GM18867 (cell line): ENCODE measurements around the gene MGAT1.
"Not testable (repeated sequence)": the region's sequence is repeated elsewhere in the genome, so short reads cannot be mapped to it uniquely, and the experiment has no call there.

Experiments
- ATAC-seq: cut with Tn5 transposase; IDR thresholded peaks from one replicate; pipeline ENCODE4 v1.9.1; 2021; ENCODE audit warnings: mild to moderate bottlenecking, moderate library complexity; ENCODE audit not compliant: unreplicated experiment

MGAT1 gene

DNA sequence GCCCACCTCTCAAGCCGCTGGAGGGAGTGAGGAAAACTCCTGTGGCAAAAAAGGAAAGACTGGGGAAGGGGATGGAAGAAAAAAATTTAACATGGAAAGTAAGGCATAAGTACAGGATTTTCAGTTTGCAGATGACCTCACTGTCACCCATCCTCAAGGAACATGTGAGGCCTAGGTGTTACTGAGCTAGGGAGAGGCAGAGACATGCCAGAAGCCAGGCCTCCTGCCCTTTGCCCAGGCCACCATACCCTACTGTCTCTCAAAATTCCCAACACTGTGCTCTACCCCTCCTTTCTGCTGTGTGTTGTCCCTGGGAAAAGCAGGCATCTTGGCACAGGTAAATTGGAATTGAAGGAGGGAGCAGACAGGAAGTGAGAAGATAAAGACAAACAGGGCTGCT is 4.4 kb upstream of the MGAT1 start:
- ATAC-seq: no peak

DNA sequence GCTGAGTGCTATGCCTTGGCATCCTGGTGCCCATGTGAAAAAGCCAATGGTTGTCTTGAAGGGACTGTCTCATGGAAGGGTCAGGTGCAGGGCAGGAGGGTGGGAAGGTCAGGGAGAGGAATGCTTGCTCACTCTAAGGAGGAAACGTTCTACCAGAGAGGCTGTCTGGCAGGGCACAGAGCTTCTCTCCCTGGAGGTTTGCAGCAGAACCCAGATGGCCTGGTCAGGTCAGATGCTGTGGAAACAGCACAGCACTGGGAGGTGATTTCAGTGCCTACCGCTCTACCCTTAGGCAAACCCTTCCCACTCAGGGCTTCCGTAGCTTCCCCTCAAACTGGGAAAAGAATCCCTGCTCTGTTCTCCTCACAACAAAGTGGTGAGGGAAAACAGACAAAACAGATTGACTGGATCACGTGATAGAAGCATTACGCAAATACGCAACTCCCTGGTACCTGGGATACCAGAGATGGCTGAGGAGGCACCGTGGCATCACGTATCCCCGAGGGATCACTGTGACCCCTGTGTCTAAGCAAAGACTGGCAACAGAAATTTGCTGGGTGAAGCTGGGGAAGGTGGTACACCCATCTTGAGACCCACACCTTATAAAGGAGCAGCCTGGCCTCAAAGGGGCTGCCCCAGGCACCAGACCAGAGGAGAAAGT is 3.9 kb upstream of the MGAT1 start:
- ATAC-seq: no peak

DNA sequence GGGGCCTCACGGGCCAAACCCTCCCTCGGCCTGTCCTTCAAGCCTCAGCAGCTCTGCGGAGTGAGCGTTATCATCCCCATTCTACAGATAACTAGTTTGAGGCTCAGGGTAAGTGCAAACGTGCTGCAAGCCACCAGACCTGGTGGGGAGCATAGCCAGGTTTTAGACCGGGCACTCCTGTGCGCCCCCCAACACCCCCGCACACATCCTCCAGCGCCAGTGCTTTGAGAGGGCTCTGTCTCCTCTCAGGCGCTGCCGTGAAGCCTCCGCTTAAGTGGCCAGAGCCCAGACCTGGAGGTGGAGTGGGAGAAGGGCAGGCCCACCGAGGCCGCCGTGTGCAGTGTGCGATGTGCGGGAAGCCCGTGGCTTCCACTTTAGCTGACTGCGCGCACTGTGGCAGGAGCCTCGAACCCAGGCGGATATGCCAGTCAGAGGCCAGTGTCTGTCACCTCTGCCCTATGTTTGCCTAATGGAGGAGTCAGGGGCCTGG is 1.6 kb upstream of the MGAT1 start:
- no peak for ATAC-seq

DNA sequence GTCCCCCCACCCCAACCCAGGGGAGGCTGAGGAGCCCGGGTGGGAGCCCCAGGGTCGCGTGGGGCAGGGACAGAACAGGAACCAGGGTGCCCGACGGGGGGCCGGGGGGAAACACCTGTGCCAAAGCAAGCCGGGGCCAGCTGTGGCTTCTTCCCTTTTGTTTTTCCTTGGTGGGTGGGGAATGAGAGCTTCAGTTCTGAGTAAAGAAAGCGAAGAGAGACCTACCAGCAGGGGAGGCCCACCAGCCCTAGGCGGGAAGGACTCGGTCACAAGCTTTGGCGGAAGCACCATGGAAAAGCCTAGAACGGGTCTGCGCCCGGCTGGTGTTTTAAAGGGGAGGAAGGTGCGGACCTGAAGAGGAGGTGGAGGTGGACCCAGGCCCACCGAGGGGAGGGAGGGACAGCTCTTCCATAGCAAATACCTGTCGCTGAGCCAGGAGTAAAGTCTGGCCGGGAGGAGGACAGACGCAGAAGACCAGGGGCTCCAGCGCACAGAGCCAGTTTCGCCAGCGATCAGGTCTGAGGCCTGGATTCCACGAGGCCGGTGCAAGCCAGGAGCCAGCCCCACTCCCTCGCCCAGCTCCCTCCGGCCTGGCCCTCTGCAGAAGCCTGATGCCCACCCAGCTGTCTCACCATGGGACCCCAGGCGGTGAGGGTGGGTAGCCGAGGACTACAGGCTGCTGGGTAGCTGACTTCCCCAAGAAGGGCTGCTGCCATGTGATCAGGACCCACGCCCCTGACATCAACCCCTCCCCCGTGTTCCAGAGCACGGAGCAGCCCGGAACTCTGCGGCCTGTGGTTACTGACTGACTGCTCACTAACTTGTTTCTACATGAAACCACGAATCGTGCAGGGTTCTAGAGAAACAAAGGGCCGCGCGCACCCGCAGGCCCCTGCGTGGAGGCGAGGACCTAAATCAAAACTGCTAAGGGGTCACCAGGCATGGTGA is 849 bp upstream of the MGAT1 start:
- peak; percentile 64 for ATAC-seq

DNA sequence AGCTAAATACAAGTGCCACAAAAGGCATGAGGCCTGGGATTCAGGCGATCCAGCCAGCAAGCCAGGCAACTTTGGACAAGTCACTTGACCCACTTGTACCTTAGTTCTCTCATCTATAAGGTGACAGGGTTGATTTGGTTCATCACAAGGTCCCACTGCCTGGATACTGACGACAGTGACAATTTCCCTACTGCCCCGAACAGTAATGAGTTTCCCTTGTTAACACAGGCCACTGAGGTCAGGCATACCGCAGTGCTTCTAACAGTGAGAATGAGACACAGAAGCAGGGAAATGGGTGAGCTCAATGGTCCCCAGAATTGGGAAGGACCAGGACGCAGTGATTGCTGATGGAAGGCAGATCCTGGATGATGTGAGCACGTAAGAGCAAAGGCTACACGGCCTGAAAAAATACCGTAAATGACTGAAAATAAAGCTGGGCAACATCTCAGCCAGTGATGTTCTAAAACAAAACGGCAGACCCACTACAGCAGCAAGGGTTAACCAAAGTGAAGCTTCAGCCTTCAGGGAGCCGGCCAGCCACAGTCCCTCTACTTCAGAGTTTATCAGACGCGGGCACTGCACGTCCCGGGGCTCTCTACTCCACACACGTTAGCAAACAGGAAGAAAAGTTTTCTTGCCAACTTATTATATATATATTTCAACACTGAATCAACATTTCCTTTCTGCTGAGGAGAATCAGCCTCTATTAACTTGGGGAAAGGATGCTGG is 846 bp downstream of the MGAT1 start:
- ATAC-seq: no peak

DNA sequence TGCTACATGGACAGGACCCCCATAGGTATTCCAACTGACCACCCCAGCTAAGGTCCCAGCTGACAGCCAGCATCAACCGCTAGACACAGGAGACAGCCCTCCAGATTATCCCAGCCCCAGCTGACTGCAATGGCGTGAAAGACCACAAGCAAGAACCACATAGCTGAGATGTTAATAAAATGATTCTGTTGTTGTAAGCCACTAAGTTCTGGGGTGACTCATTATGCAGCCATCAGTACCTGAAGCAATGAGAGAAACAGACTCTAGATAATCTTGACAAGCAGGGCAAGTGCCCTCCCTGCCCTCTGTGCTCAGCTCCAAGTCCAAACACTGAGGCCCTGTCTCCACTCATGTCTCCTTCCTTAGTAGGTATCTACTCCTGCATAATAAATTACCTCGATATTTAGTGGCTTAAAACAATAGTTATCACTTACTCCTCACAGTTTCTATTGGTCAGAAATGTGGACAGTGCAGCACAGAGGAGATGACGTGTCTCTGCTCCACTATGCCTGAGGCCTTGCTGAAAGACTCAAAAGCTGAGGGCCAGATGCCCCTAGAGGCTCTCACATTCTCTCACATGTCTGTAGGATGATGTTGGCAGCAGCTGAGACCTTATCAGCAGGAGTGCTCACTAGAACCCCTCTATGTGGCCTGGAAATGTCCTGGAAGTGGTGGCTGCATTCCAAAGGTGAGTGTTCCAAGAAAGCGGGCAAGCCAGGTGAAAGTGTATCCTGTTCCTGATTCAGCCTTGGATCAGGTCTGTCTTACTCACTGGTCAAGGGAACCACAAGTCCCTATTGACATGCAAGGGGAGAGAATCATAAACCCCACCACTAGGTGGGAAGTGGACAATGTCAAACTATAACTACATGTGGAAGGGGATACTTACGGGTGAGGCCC is 2.5 kb downstream of the MGAT1 start:
- ATAC-seq: no peak

DNA sequence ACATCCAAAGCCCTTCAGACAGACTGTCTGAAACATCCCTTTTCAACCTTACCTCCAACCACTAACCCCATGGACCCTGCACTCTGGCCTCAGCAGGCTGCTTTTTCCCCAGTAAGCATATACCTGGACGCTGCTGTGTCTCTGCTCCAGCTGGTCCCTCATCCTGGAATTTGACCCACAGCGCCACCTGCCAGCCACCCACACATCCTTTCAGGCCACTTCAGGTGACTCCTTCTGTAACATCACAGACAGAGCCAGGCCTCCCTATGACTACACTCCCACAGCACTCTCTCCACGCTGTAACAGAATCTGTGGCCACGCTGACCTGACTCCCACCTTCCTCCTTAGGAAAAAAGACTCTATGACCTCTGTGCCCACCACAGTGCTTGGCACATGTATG is 3.4 kb downstream of the MGAT1 start:
- ATAC-seq: no peak

DNA sequence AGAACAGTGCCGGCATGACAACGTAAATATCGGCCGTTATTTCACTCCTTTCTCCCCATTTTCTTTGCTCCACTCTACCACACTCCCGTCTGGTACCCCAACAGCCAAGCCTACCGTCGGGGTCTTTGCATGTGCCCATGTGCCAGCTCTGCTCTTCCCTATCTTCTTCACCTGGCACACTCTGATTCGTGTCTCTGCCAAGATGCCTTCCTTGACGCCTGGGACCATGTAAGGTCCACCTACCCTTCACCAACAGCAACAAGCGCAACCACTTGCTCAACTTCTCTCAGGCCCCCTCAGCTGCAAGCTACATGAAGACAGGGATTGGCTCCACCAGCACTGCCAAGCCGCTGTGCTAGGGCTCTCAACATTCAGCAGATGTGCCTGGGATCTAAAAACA is 4.4 kb downstream of the MGAT1 start:
- ATAC-seq: no peak

DNA sequence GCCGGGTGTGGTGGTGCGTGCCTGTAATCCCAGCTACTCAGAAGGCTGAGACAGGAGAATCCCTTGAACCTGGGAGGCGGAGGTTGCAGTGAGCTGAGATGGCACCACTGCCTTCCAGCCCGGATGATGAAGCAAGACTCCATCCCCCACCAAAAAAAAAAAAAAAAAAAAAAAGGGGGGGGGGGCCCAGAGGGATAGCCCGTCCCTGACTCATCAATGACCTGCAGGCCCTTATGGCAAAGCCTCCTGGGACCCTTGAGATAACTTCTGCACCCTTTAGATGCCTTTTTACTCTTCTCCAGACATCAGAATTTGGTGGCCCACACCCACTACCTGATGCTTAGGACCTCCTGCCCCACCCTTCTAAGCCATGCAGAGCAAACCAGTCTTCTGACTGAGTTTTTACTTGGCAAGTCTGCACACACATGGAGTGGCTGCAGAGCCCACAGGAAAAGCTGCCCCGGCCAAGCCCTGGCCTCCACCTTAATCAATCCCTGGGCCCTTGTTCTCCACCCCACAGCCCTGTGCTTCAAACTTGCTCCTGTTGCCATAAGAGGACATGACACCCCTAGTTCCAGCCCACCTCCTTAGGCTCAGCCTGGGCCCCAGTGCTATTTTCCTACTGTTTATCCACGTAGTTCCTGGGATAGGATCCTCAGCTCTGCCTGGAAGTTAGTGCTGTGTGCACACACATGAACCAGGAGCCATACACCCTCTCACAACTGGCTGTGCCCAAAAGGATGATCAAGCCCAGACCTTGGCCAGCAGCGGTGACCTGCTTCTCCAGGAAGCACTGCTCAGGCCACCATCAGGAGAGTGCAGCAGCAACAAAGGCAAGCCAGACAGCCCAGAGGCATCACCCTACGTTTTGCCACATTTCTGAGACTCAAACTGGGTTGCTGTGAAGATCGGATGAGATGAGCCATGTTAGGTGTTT is 5.1 kb downstream of the MGAT1 start:
- no peak for ATAC-seq

DNA sequence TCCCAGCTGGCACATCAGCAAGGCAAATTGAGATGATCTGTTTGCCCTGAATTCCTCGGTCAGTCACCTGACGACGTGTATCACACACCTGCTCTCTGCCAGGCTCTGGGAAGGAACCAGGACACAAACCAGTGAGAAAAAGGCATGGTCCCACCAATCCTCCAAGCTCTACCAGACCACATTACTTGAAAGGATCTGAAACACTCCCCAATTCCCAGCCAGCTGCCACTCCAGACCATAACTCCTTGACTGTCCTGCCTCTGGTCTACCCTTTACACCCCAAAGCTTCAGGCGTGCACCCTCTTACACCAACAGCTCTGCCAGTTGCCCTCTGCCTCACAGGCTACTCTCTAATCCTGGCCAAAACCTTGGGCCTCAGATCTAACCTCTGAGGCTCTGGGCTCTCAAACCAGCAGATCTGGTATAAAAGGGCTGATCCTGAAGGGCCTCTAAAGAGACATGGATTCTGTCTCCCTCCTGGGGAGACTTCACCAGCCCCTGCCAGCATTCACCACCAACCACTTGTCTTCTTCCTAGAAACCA is 6.8 kb downstream of the MGAT1 start:
- no peak for ATAC-seq

DNA sequence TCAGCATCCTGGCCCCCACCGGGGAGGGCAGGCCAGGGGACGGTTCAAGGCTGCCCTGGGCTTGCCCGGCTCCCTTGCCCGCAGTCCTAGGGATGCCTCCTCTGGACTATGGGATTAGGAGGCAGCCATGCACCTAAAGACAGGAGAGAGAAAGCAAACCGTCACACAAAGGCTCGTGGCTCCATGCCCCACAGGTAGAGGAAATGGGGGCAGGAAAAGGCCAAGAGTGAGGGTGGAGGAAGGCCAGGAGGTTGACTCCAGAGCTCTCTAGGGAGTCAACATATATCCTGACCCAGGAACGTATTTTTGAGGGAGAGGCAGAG is 9.7 kb downstream of the MGAT1 start:
- no peak for ATAC-seq

- no peak for ATAC-seq
Measured at GRCh38 chr5:180792287-180792964, 10.2 kb downstream of the MGAT1 start.

GRCh38 chr5:180791611-180792213 is 10.9 kb downstream of the MGAT1 start:
- no peak for ATAC-seq

GRCh38 chr5:180790524-180790923 is 12.1 kb downstream of the MGAT1 start:
- no peak for ATAC-seq

GRCh38 chr5:180790020-180790419 is 12.6 kb downstream of the MGAT1 start:
- no peak for ATAC-seq

DNA sequence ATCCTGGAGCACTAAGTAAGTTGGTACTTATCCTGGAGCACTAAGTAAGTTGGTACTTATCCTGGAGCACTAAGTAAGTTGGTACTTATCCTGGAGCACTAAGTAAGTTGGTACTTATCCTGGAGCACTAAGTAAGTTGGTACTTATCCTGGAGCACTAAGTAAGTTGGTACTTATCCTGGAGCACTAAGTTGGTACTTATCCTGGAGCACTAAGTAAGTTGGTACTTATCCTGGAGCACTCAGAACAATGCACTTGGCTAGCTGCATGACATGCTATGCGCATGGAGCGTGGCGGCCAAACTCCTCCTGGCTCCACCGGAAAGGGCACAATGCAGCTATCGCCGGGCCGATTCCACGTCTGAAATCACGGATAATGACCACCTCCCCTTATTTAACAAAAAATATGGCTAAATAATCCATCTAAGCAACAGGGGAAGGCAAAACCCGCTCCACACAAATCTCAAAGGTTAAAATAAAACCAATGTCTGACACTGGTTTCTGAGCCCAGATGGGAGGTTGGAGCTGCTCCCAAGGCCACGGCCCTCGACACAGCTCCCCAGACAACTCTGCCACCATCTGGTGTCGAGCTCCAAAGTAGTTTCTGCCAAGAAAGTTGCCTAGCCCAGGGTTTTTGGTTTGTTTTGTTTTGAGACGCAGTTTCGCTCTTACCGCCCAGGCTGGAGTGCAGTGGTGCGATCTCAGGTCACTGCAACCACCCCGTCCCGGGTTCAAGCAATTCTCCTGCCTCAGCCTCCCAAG is 13.8 kb downstream of the MGAT1 start:
- ATAC-seq: not testable (repeated sequence)

GRCh38 chr5:180787711-180788431 is 14.7 kb downstream of the MGAT1 start:
- ATAC-seq: no peak
